Fibroblast of skin of right quadriceps (primary cell): Measurements from ENCODE around the gene BRI3BP.
A peak's percentile ranks its signal among the peaks of the same experiment; 100 is the strongest.
"Not testable (repeated sequence)": the region's sequence is repeated elsewhere in the genome, so short reads cannot be mapped to it uniquely, and the experiment has no call there.

ENCODE experiments used
- DNase-seq: peaks from one replicate; pipeline ENCODE4 v3.0.0-alpha.2; 2013

Gene BRI3BP

DNA sequence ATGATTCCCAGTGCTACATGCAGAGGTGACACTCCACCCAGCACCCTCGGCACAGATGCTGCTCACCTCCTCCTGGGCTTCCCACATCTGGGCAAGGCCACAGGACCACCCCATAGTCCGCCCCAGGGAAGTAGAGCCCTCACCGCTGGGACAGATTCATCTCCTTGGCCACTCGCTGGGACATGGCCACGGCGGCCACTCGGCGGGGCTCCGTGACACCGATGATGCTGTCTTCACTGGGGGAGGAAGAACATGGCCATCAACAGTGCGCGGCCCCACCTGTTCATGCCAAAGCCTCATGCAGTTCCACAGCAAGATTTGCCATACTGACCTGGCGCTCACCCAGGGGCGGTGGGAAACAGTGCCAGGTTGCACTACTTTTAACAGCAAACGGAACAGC is 18.2 kb upstream of the BRI3BP start:
- DNase-seq, result no peak

- no peak for DNase-seq
Observed at GRCh38 chr12:124976999-124977398, 16.4 kb upstream of the BRI3BP start.

- no peak for DNase-seq
Observed at GRCh38 chr12:124979568-124979967, 13.9 kb upstream of the BRI3BP start.

DNA sequence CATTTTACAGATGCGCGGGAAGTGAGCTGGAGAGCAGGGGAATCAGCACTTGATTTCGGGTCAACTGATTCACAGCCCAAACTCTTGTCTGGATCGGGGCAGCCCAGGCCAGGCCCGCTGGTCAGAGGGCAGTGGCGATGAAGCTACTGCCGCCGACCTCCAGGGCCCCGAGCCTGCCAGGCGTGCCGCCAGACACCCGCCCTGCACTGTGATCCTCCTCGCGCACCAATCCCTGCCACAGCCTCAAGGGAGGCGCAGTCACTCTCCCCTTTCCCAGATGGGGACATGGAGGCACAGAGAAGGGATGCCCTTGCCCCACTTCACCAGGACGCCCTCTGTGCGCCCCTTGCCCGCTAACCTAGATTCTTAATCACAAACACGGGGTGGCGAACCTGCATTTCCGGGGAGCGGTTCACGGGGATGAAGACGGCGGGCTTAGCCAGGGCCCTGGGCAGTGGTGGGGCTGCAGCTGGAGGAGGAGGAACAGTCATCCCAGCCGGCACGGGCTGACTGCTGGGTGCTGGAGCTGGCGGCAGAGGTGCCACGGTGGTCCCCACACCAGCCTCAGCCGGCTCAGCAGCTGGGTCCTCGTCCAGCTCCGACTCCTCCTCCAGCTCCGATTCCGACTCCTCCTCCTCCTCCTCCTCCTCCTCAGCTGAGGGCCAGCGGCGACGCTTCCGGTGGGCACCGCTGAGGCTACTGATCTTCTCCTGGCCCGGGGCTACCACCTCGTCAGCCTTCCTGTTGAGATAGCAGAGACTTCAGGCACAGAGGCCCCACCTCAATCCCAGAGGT is 13.2 kb upstream of the BRI3BP start:
- no peak for DNase-seq

- DNase-seq, result not testable (repeated sequence)
Observed at GRCh38 chr12:124986876-124987275, 6.6 kb upstream of the BRI3BP start.

GRCh38 chr12:124992874-124993625 is 395 bp upstream of the BRI3BP start:
- peak; percentile 45 for DNase-seq

GRCh38 chr12:124994437-124994975 is 1.1 kb downstream of the BRI3BP start:
- DNase-seq, result no peak

DNA sequence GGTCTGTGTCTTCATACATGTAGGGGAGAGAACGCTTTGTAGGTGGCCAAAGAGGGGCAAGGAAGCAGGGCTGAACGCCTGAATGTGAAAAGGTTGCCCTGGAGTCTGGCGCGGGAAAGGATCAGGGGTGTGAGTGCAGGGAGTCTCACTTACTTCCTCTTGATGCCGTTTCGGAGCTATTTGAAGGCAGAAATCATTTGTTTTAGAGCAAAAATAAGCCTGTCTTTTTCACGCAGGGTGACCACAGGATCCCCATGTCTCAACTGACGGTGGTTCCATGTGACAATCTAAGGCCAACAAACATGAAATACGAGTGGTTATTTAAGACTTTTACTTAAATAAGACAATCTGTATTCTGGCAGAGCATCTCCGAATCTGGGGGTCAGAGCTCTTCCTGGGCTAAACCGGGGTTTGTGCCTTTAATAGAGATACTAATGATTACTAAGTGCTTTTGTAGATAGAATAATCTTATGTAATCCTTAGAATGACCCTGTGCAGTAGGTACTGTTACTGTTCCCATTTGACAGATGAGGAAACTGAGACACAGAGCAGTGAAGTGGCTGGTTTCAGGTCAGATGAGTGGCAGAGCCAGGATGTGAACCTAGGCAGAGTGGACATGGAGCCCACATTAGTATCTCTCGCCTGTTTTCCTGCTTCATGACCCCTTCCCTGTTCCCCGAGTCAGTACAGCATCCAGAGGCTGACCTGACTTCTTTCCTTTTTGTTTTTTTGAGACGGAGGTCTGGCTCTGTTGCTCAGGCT is 1.9 kb downstream of the BRI3BP start:
- DNase-seq, result no peak

GRCh38 chr12:124998705-124999104 is 5.3 kb downstream of the BRI3BP start:
- no peak for DNase-seq

- no peak for DNase-seq
Observed at GRCh38 chr12:125001636-125002035, 8.2 kb downstream of the BRI3BP start.

DNA sequence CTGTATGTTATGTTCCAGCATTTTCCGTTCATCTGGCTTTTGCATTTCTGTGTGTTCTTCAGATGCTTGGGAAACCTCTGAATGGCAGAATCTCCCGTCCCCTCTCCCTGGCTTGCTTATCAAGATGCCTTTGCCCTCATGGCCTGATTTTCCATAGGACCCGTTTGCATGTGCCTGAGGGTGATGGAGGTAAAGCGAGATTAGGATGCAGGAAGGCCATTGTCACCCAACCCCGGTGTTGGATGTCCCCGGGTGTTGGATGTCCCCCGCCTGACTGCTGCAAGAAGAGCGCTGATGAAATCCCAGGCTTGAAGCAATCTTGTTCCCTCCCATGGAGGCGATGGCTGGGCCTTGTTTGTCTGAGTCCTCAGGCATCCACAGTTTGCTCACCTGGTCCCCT is 9.6 kb downstream of the BRI3BP start:
- no peak for DNase-seq

- no peak for DNase-seq
Observed at GRCh38 chr12:125004621-125005020, 11.2 kb downstream of the BRI3BP start.

- DNase-seq, result no peak
Observed at GRCh38 chr12:125005652-125006051, 12.2 kb downstream of the BRI3BP start.

GRCh38 chr12:125006365-125006764 is 12.9 kb downstream of the BRI3BP start:
- no peak for DNase-seq

DNA sequence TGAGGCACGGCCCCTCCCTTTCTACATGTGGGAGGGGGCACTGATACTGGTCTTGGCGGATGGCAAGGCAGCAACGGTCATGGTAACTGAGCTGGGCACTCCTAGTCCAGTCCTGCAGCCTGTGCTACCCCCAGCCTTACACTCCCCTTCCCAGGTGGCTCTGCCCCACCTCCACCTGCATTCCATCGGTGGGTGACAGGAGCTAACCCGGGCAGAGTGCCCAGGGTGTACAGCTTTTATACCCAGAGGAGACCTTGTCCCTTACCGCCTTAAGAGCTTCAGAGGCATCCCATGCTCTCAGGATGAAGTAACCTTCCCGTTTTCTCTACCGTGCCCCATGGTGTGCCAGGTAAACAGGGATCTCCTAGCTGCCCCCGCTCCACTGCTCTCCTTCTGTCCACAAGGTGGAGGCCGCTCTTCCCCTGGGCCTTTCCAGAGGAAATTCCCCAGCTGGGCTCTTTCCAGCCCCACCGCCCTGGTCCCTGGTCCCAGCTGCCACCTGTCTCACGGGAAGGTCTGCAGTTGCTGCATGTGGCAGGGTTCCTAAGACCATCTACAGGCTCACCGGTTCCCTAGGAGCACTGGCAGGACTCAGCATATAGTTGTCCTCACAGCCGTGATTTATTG is 20.5 kb downstream of the BRI3BP start:
- DNase-seq, result no peak

GRCh38 chr12:125014526-125014925 is 21.1 kb downstream of the BRI3BP start:
- DNase-seq, result no peak

DNA sequence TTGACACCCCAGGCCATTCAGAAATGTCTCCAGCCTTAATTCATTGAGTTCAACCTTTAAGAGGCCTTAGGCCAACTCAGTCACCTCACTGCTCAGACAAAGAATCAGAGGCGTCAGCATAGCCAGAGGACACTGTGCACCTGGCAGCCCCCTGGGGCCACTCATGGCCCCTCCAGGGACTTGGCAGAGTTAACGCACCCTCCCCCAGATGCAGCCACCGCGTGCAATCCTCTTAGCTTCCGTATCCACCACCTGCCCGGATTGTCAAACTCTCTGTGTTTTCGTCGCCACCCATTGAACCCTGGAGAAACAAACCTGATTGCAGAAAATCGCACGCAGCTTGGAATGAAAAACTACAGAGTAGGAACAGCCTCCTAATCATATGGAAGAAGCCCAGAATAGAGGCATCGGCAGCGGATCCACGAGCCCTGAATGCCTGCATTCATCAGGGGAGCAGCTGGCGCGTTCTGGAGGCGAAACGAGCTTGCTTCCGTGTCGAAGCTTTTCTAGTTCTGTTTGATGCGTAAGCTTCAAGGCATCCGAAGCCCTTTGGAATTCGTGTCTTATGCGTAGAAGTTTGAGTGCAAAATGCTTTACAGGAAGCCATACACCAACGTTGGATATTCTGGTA is 22.4 kb downstream of the BRI3BP start:
- DNase-seq, result no peak

- no peak for DNase-seq
Observed at GRCh38 chr12:125017801-125018200, 24.4 kb downstream of the BRI3BP start.

DNA sequence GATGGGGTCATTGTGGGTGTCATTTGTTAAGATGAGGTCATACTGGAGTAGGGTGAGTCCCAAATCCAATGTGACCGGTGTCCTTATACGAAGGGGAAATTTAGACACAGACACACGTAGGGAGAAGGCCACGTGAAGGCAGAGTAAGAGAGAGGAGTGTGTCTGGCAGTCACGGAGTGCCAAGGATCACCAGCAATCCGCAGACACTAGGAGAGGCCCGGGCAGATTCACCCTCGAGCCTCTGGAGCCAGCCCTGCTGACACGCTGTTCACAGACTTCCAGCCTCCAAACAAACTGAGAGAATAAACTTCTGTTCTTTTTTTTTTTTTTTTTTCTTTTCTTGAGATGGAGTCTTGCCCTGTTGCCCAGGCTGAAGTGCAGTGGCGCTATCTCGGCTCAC is 24.9 kb downstream of the BRI3BP start:
- no peak for DNase-seq

GRCh38 chr12:125021096-125021495 is 27.7 kb downstream of the BRI3BP start:
- DNase-seq, result no peak

GRCh38 chr12:125021771-125022170 is 28.3 kb downstream of the BRI3BP start:
- no peak for DNase-seq

DNA sequence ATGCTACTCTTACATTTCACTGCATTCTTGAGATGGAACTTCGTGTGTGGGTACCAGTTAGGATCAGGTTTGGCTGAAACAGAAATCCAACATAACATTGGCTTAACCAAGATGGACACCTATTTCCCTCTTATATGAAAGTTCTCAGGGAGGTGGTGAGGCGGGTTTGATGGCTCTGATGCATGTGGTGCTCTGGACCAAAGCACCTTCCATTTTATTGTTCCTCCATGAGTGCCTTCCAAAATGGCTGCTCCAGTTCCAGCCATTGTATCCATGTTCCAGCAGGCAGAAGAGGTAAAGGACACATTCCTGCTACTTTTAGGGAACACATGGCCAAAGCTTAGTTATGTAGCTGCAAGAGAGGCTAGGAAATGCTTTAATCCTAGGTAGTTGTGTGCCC is 29.6 kb downstream of the BRI3BP start:
- DNase-seq, result no peak
